ENCODE measurements around the gene TTC5.

DNA sequence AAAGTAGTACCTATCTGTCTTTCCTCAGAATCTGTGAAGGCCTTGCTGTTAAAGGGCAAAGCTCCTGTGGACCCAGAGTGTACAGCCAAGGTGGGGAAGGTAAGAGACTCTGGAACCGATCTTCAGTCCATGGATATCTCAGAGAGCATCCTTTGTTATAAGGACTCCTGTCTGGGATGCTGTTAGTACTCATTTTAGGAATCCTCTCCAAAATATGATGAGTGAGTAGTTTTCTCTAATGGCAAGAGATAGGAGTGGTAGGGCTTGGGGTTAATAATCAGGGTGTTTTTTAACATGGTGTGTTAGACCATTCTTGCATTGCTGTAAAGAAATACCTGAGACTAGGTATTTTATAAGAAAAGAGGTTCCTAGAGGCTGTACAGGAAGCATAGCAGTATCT lies 39.6 kb upstream of the TTC5 start:
- TF ChIP-seq, protein P1, sequence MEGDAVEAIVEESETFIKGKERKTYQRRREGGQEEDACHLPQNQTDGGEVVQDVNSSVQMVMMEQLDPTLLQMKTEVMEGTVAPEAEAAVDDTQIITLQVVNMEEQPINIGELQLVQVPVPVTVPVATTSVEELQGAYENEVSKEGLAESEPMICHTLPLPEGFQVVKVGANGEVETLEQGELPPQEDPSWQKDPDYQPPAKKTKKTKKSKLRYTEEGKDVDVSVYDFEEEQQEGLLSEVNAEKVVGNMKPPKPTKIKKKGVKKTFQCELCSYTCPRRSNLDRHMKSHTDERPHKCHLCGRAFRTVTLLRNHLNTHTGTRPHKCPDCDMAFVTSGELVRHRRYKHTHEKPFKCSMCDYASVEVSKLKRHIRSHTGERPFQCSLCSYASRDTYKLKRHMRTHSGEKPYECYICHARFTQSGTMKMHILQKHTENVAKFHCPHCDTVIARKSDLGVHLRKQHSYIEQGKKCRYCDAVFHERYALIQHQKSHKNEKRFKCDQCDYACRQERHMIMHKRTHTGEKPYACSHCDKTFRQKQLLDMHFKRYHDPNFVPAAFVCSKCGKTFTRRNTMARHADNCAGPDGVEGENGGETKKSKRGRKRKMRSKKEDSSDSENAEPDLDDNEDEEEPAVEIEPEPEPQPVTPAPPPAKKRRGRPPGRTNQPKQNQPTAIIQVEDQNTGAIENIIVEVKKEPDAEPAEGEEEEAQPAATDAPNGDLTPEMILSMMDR (conservative IDR thresholded peaks at IDR 0.05; ENCODE audit: low read length), result no peak
- no peak for TF ChIP-seq EZH2phosphoT487 (IDR thresholded peaks at IDR 0.05; ENCODE audit: borderline replicate concordance)

All from Loucy (cell line).